GM18511 (cell line): Measurements from ENCODE around the gene TIMM17B.
A peak's percentile ranks its signal among the peaks of the same experiment; 100 is the strongest.

Experiments
- ATAC-seq: cut with Tn5 transposase; IDR thresholded peaks from one replicate; pipeline ENCODE4 v1.9.1; 2021; ENCODE audit warnings: mild to moderate bottlenecking, moderate library complexity; ENCODE audit not compliant: unreplicated experiment

The TIMM17B gene

GRCh38 chrX:48897625-48898306, at the start of gene TIMM17B, which contains the start of gene PQBP1:
TSS of gene TIMM17B (minus strand) at chrX:48897768. CDS start at chrX:48897749, 19 bp downstream.
TSS of gene PQBP1 (plus strand) at chrX:48897930. CDS start at chrX:48898510, 580 bp downstream.
- peak; percentile 92 for ATAC-seq

GRCh38 chrX:48945517-48946348, 48.2 kb upstream of the TIMM17B start:
- ATAC-seq, result no peak

- ATAC-seq, result no peak
Measured at GRCh38 chrX:48942895-48943294, 45.3 kb upstream of the TIMM17B start.

- no peak for ATAC-seq
Measured at GRCh38 chrX:48940404-48940955, 42.9 kb upstream of the TIMM17B start.

GRCh38 chrX:48939524-48940228, 42.1 kb upstream of the TIMM17B start:
- no peak for ATAC-seq

GRCh38 chrX:48938721-48939425, 41.3 kb upstream of the TIMM17B start:
- peak; percentile 52 for ATAC-seq

- ATAC-seq, result peak; percentile 71
Measured at GRCh38 chrX:48937054-48937907, 39.7 kb upstream of the TIMM17B start.

- no peak for ATAC-seq
Measured at GRCh38 chrX:48936429-48937053, 39.0 kb upstream of the TIMM17B start.

- no peak for ATAC-seq
Measured at GRCh38 chrX:48935301-48935670, 37.7 kb upstream of the TIMM17B start.

GRCh38 chrX:48934581-48935300, 37.2 kb upstream of the TIMM17B start:
- ATAC-seq, result no peak

GRCh38 chrX:48933757-48934156, 36.2 kb upstream of the TIMM17B start:
- no peak for ATAC-seq

- ATAC-seq, result no peak
Measured at GRCh38 chrX:48927736-48928382, 30.3 kb upstream of the TIMM17B start.

- no peak for ATAC-seq
Measured at GRCh38 chrX:48927123-48927522, 29.6 kb upstream of the TIMM17B start.

- no peak for ATAC-seq
Measured at GRCh38 chrX:48924270-48924669, 26.7 kb upstream of the TIMM17B start.

GRCh38 chrX:48923771-48924170, 26.2 kb upstream of the TIMM17B start:
- no peak for ATAC-seq

- ATAC-seq, result no peak
Measured at GRCh38 chrX:48920718-48921104, 23.1 kb upstream of the TIMM17B start.

GRCh38 chrX:48919947-48920717, 22.6 kb upstream of the TIMM17B start:
- no peak for ATAC-seq
